Measurements from ENCODE around the gene SPECC1.

- TF ChIP-seq CTCF (IDR thresholded peaks at IDR 0.05), result no peak
- no peak for TF ChIP-seq POLR2AphosphoS5 (IDR thresholded peaks at IDR 0.05)
- no peak for TF ChIP-seq POLR2A (IDR thresholded peaks at IDR 0.05)
Measured at GRCh38 chr17:20218272-20218671, 209.1 kb downstream of the SPECC1 start.

Measured in breast epithelium (tissue), 3 donors.